HCT116 (cell line): ENCODE measurements around the gene FMN1. TPM values are rescaled to one million over a fixed set of nuclear protein-coding genes. Genes with fewer than 3 reads are reported as not detected.

Experiments used
- ATAC-seq: fragments of 200-7000 bp; cut with Tn5 transposase; 2 replicates; pipeline ENCODE4 v1.9.1; 2020; ENCODE audit warnings: mild to moderate bottlenecking, moderate library complexity
- BruUV-seq: library from RNA; stranded (reverse); fragments of 400-500 nt; replicated peaks from 2 replicates; lab custom pipeline; 2021; lab: Mats Ljungman, UMichigan
- CTCF ChIA-PET: fragments of 300-600 bp; sonication (Branson Sonifier 250); formaldehyde crosslinking; loops from one replicate; lab custom pipeline; 2021; ENCODE audit warnings: antibody characterized with exemption; lab: Charles Lee
- POLR2A ChIA-PET: fragments of 300-600, 350-600 bp; sonication (Branson Sonifier 250); formaldehyde crosslinking; loops from one replicate; lab custom pipeline; 2021; ENCODE audit warnings: antibody characterized with exemption; lab: Charles Lee
- RAD21 ChIA-PET, 2 experiments: fragments of 300-600 bp; sonication (Branson Sonifier 250); formaldehyde crosslinking; loops; one replicate each; lab custom pipeline; 2023; ENCODE audit warnings: low total read pairs in 2 of 2; ENCODE audit not compliant: uncharacterized antibody in 2 of 2, unreplicated experiment in 2 of 2, low non-redundant PET in 1 of 2; lab: Charles Lee
- DNase-seq: peaks from one replicate; pipeline ENCODE4 v3.0.0-alpha.2; 2010; ENCODE audit warnings: low read depth, low spot score
- H2AFZ ChIP-seq: fragments of 200-600 bp; shearing (Covaris generic), sonication (generic); 2 replicates; pipeline ENCODE4 v1.6.1; 2017; ENCODE audit warnings: low read depth, mixed run types, mixed read lengths, antibody characterized with exemption, low read length; ENCODE audit not compliant: poor library complexity, severe bottlenecking
- H3K27ac ChIP-seq: 2 replicates; pipeline ENCODE4 v1.5.1; 2012; ENCODE audit warnings: low read depth, low read length
- H3K27me3 ChIP-seq: fragments of 200-600 bp; sonication (generic); 2 replicates; pipeline ENCODE4 v1.6.1; 2016; ENCODE audit warnings: mixed run types, low read length, mixed read lengths; ENCODE audit not compliant: insufficient read depth
- H3K36me3 ChIP-seq, 2 experiments: fragments of 200-500 bp in 1 of 2; fragments of 200-600 bp in 1 of 2; sonication (Bioruptor generic) in 1 of 2; sonication (generic) in 1 of 2; 2 replicates each; pipeline versions ENCODE4 v1.5.1 to v1.6.1; 2014 to 2016; ENCODE audit warnings: low read length in 2 of 2, inconsistent platforms in 1 of 2, mixed read lengths in 1 of 2, mixed run types in 1 of 2; ENCODE audit not compliant: insufficient read depth in 2 of 2, control insufficient read depth in 1 of 2
- H3K4me1 ChIP-seq, 2 experiments: fragments of 200-600 bp in 1 of 2; sonication (generic) in 1 of 2; 2 replicates each; pipeline versions ENCODE4 v1.5.1 to v1.6.1; 2012 to 2017; ENCODE audit warnings: low read length in 2 of 2, inconsistent platforms in 1 of 2, mild to moderate bottlenecking in 1 of 2, mixed read lengths in 1 of 2, mixed run types in 1 of 2, moderate library complexity in 1 of 2; ENCODE audit not compliant: insufficient read depth in 2 of 2, control insufficient read depth in 1 of 2
- H3K4me2 ChIP-seq: fragments of 200-600 bp; sonication (generic); 2 replicates; pipeline ENCODE4 v1.6.1; 2017; ENCODE audit warnings: mixed run types, low read length, mixed read lengths
- H3K4me3 ChIP-seq, 2 experiments: fragments of 200-600 bp in 1 of 2; sonication (generic) in 1 of 2; replicated peaks in 1 of 2; 2 replicates each; pipeline ENCODE4 v1.5.1; 2011 to 2016; ENCODE audit warnings: low read length in 2 of 2, control low read depth in 1 of 2, low read depth in 1 of 2, mild to moderate bottlenecking in 1 of 2, mixed read lengths in 1 of 2, mixed run types in 1 of 2
- H3K79me2 ChIP-seq: fragments of 200-600 bp; sonication (generic); 2 replicates; pipeline ENCODE4 v1.6.1; 2017; ENCODE audit warnings: mild to moderate bottlenecking, mixed run types, low read length, moderate library complexity, mixed read lengths; ENCODE audit not compliant: insufficient read depth
- H3K9ac ChIP-seq: fragments of 200-600 bp; sonication (generic); 2 replicates; pipeline ENCODE4 v1.6.1; 2016; ENCODE audit warnings: low read length, mixed read lengths
- H3K9me2 ChIP-seq: fragments of 200-600 bp; sonication (generic), shearing (Covaris generic); 2 replicates; pipeline ENCODE4 v1.6.1; 2017; ENCODE audit warnings: mixed run types, mild to moderate bottlenecking, moderate library complexity; ENCODE audit not compliant: insufficient read depth
- H3K9me3 ChIP-seq, 2 experiments: fragments of 200-500 bp in 1 of 2; fragments of 200-600 bp in 1 of 2; sonication (Bioruptor generic) in 1 of 2; sonication (generic) in 1 of 2; 2 replicates each; pipeline ENCODE4 v1.6.1; 2014 to 2017; ENCODE audit warnings: low read length in 2 of 2, mixed read lengths in 2 of 2, inconsistent platforms in 1 of 2, low read depth in 1 of 2, mild to moderate bottlenecking in 1 of 2, mixed run types in 1 of 2, moderate library complexity in 1 of 2; ENCODE audit not compliant: control insufficient read depth in 1 of 2, insufficient read depth in 1 of 2
- H4K20me1 ChIP-seq: fragments of 200-600 bp; sonication (generic), shearing (Covaris generic); 2 replicates; pipeline ENCODE4 v1.6.1; 2017; ENCODE audit warnings: mixed run types, mild to moderate bottlenecking, moderate library complexity; ENCODE audit not compliant: insufficient read depth
- EGR1 ChIP-seq: IDR thresholded peaks from 2 replicates; pipeline ENCODE4 v1.6.1; 2012; ENCODE audit warnings: low read depth
- EZH2 ChIP-seq: fragments of 200-600 bp; sonication (generic); IDR thresholded peaks from 2 replicates; pipeline ENCODE4 v1.6.1; 2017; ENCODE audit warnings: antibody characterized with exemption, mixed run types
- EZH2phosphoT487 ChIP-seq: fragments of 200-600 bp; IDR thresholded peaks from 2 replicates; pipeline ENCODE4 v1.6.1; 2018; ENCODE audit warnings: antibody characterized with exemption, borderline replicate concordance
- SIN3A ChIP-seq: IDR thresholded peaks from 2 replicates; pipeline ENCODE4 v1.6.1; 2012; ENCODE audit warnings: low read depth
- SP1 ChIP-seq: IDR thresholded peaks from 2 replicates; pipeline ENCODE4 v1.6.1; 2012; ENCODE audit warnings: low read depth
- SRF ChIP-seq: IDR thresholded peaks from 2 replicates; pipeline ENCODE4 v1.6.1; 2012; ENCODE audit warnings: low read depth
- YY1 ChIP-seq: IDR thresholded peaks from 2 replicates; pipeline ENCODE4 v1.6.1; 2011; ENCODE audit warnings: low read length, low read depth, moderate library complexity, mild to moderate bottlenecking; ENCODE audit not compliant: insufficient replicate concordance; ENCODE audit errors: extremely low read depth
- ZNF274 ChIP-seq: fragments of 200-500 bp; sonication (Bioruptor generic); IDR thresholded peaks from 2 replicates; pipeline ENCODE4 v1.6.1; 2014; ENCODE audit warnings: mild to moderate bottlenecking, low read depth, low read length, inconsistent platforms
- intact Hi-C: fragments of 100-400 bp; cut with micrococcal nuclease; formaldehyde crosslinking; loops from 2 replicates; pipeline ENCODE4 v1.10.0; 2022
- total RNA-seq: library from RNA; stranded (reverse); gene quantifications from one replicate; pipeline ENCODE4 v1.2.1, GENCODE V29; 2021; ENCODE audit not compliant: unreplicated experiment
- TF ChIP-seq, protein P1 (sequence below): IDR thresholded peaks from 2 replicates; pipeline ENCODE4 v1.6.1; 2011; ENCODE audit warnings: mild to moderate bottlenecking, low read length, moderate library complexity; ENCODE audit not compliant: insufficient replicate concordance; ENCODE audit errors: extremely low read depth
- TF ChIP-seq, protein P2 (sequence below): IDR thresholded peaks from 2 replicates; pipeline ENCODE4 v1.6.1; 2012; ENCODE audit warnings: low read depth

Gene FMN1
- total RNA-seq, 1 experiment from 2014 or later: 0.39 TPM

DNA sequence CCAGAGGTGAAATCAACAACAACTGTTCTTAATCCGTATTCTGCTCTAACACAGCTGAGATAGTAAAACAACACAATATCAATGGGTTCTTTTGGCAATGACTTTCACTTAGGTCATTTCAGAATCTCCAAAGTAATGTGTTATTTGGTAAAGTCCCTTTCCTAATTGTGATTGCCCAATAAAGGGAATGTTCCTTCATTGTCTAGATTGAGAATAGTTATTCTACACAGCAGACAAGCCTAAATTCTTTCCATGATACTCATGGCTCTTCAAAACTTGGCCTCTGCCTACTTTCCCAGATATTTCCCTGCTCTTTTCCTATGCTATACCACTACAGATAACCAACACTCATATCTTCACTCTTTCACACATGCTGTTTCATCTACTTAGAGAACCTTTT, 219.8 kb downstream of the FMN1 start:
- no TSS peak for BruUV-seq
- DNase-seq: no peak
- no peaks in the 10 kb centered on the region for H3K79me2 ChIP-seq
- H3K9ac ChIP-seq: no peak overlapping the region
- no peak overlapping the region for H3K27ac ChIP-seq
- no peaks in the 10 kb centered on the region for H4K20me1 ChIP-seq
- peaks cover 25% of the 10 kb centered on the region for H3K27me3 ChIP-seq
- ChIA-PET RAD21 (no interaction called here), POLR2A (no interaction called here)
- H3K4me1 ChIP-seq: no peaks in the 10 kb centered on the region
- ATAC-seq: no peak
- no peaks in the 10 kb centered on the region for H3K36me3 ChIP-seq
- intact Hi-C loops: no loop called here
- no peaks in the 10 kb centered on the region for H3K9me3 ChIP-seq
- H3K4me2 ChIP-seq: no peak overlapping the region
- TF ChIP-seq EZH2phosphoT487 (no peak), SP1 (no peak), ZNF274 (no peak), SRF (no peak), EGR1 (no peak), EZH2 (no peak), YY1 (no peak), SIN3A (no peak)
- TF ChIP-seq, protein P1, sequence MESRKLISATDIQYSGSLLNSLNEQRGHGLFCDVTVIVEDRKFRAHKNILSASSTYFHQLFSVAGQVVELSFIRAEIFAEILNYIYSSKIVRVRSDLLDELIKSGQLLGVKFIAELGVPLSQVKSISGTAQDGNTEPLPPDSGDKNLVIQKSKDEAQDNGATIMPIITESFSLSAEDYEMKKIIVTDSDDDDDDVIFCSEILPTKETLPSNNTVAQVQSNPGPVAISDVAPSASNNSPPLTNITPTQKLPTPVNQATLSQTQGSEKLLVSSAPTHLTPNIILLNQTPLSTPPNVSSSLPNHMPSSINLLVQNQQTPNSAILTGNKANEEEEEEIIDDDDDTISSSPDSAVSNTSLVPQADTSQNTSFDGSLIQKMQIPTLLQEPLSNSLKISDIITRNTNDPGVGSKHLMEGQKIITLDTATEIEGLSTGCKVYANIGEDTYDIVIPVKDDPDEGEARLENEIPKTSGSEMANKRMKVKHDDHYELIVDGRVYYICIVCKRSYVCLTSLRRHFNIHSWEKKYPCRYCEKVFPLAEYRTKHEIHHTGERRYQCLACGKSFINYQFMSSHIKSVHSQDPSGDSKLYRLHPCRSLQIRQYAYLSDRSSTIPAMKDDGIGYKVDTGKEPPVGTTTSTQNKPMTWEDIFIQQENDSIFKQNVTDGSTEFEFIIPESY: no peak
- TF ChIP-seq, protein P2, sequence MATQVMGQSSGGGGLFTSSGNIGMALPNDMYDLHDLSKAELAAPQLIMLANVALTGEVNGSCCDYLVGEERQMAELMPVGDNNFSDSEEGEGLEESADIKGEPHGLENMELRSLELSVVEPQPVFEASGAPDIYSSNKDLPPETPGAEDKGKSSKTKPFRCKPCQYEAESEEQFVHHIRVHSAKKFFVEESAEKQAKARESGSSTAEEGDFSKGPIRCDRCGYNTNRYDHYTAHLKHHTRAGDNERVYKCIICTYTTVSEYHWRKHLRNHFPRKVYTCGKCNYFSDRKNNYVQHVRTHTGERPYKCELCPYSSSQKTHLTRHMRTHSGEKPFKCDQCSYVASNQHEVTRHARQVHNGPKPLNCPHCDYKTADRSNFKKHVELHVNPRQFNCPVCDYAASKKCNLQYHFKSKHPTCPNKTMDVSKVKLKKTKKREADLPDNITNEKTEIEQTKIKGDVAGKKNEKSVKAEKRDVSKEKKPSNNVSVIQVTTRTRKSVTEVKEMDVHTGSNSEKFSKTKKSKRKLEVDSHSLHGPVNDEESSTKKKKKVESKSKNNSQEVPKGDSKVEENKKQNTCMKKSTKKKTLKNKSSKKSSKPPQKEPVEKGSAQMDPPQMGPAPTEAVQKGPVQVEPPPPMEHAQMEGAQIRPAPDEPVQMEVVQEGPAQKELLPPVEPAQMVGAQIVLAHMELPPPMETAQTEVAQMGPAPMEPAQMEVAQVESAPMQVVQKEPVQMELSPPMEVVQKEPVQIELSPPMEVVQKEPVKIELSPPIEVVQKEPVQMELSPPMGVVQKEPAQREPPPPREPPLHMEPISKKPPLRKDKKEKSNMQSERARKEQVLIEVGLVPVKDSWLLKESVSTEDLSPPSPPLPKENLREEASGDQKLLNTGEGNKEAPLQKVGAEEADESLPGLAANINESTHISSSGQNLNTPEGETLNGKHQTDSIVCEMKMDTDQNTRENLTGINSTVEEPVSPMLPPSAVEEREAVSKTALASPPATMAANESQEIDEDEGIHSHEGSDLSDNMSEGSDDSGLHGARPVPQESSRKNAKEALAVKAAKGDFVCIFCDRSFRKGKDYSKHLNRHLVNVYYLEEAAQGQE: no peak
- TF ChIP-seq, all 23 proteins: peak for 0
- CTCF ChIA-PET: no interaction called here
- no peak overlapping the region for H3K4me3 ChIP-seq
- no peaks in the 10 kb centered on the region for H3K9me2 ChIP-seq
- H2AFZ ChIP-seq: no peak overlapping the region
